Stimulated activated CD4-positive, alpha-beta T cell treated with anti-CD3 and anti-CD28 coated beads, TNF-alpha, amount 100 ng/mL, for 1 hour (primary cell): ENCODE data around the gene LCTL.
"Not testable (repeated sequence)": the region's sequence is repeated elsewhere in the genome, so short reads cannot be mapped to it uniquely, and the experiment has no call there.

Experiments used
- DNase-seq, 3 donors: peaks; one replicate each; pipeline ENCODE4 v3.0.0-alpha.2; 2020; ENCODE audit warnings: low read depth in 3 of 3, low spot score in 1 of 3

Gene LCTL

DNA sequence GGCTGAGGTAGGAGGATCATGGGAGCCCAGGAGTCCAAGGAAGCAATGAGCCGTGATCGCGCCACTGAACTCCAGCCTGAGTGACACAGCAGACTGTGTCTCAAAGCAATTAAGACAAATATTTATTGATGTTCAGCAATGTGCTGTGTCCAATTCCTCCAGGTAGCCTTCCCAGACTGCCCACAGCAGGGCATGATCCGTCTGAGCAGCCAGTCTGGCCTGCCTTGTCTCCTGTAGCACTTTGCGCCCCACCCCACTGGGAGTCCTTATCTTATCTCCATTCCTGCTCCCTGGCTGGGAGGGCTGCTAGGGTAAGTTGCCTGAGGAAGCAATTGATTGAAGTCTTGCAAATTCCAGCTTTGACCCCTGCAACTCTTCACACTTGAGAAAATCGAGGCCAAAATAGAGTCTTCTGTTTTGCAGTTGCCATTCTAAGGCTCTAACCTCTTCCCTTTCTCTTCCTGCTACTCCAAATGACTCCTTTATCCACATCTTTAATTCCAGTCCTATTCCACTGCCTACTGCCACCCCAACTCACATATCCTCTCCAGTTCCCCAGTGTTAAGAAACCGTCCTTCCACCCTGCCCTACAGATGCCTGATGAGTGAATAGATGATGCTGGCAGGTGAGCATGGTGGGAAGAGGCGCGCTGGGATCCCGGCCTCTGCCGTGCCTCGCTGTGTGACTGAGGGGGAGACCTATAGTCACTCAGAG, 26.9 kb upstream of the LCTL start:
- DNase-seq = no peak

- no peak for DNase-seq
These were observed 25.6 kb upstream of the LCTL start for GRCh38 chr15:66591322-66591862.

- DNase-seq = no peak
These were observed 24.6 kb upstream of the LCTL start for GRCh38 chr15:66590435-66590834.

GRCh38 chr15:66589429-66589828, 23.6 kb upstream of the LCTL start:
- DNase-seq = not testable (repeated sequence)

DNA sequence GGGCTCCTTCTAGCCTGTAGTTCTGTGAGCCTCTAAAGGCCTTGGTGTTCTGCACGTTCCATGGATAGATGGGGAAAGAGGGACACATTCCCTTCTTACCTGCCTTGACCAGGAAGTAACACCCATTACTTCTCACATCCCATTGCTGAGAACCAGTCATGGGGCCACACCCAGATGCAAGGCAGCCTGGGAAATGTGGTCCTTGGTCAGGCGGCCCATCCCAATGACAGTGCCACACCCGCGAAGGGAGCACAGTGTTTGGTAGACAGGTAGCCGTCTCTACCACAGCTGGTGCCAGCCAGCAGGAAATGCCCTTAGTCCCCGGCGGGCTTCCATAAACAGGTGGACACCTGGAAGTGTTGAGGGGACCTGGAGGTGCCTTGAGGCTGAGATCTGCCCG, 23.2 kb upstream of the LCTL start:
- DNase-seq = no peak

GRCh38 chr15:66588537-66588936, 22.7 kb upstream of the LCTL start:
- no peak for DNase-seq

- no peak for DNase-seq
These were observed 22.0 kb upstream of the LCTL start for GRCh38 chr15:66587749-66588148.

DNA sequence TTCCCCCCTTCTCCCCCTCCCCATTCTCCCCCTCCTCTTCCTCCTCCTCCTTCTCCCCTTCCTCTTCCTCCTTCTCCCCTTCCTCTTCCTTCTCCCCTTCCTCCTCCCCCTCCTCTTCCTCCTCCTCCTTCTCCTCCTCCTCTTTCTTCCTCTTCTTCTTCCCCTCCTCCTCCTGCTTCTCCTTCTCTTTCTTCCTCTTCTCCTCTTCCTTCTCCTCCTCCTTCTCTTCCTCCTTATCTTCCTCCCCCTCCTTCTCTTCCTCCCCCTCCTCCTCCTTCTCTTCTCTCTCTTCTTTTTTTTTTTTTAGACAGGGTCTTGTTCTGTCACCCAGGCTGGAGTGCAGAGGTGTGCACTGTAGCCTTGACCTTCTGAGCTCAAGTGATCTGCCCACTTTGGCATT, 21.2 kb upstream of the LCTL start:
- DNase-seq = no peak

DNA sequence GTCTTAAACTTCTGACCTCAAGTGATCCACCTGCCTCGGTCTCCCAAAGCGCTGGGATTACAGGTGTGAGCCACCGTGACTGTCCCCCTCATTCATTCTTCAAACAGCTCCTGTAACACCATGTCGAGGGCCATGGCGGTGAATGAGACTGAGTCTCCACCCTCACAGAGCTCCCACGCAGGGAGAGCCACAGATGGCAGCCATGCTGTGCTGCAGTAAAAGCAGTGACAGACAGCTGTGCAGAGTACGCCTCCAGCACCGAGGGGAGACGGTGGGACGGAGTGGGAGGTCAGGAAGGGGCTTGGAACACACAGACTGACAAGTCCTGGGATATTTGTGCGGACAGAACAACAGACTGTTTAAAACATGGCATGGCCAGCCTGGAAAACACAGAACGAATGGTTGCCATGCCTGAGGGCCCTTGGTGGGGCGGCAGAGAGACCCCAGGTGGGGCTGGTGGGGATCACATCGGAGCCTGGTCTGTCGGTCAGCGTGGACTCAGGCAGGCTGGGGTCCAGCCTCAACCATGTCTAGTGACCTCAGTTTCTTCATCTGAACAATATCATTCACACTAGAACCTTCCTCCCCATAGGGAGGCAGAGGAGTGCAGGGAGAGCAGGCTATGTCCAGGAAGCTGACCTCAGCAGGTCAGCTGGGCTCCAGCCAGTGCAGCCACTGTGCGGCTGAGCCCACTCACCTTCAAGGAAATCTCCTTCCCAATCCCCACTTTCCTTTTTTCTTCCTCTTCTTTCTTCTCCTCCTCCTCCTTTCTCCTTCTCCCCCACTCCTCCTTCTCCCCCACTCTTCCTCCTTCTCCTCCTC, 20.6 kb upstream of the LCTL start:
- no peak for DNase-seq

- no peak for DNase-seq
These were observed 16.3 kb upstream of the LCTL start for GRCh38 chr15:66581972-66582537.

DNA sequence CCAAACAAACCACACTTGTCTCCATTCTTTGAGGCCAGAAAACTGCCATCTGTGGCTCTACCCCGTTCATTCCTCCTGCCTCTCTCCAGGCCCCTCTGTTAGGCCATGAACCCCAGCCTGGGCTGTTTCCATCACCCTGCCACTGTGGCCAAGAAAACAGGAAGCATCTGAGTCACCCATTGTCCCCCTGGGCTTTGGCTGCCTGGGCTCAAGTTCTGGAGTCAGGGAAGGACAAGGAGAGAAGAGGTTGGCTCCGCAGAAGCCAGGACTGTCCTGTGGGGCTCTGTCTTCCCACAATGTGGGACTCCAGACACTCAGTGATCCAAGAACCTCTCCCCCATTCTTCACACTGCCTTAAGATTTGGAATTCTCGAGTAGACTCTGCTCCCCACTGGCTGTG, 14.8 kb upstream of the LCTL start:
- no peak for DNase-seq

- no peak for DNase-seq
These were observed 12.6 kb upstream of the LCTL start for GRCh38 chr15:66578286-66578875.

DNA sequence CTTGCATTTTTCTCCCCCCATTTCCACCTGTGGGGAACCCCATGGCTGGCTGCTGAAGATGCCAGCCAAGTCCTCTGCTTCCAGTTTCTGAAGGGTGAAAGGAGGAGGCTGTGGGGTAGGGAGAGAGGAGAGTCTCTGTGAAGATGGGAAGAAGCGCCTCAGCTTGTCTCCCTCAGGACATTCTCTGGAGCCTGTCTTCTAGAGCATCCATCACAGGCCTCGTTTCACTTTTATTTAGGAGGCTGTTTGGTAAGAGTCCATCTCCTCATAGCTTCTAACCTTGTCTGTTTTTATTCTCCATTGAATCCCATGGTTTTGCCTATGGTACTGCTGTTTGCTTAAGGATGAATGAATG, 8.8 kb upstream of the LCTL start:
- DNase-seq = no peak

DNA sequence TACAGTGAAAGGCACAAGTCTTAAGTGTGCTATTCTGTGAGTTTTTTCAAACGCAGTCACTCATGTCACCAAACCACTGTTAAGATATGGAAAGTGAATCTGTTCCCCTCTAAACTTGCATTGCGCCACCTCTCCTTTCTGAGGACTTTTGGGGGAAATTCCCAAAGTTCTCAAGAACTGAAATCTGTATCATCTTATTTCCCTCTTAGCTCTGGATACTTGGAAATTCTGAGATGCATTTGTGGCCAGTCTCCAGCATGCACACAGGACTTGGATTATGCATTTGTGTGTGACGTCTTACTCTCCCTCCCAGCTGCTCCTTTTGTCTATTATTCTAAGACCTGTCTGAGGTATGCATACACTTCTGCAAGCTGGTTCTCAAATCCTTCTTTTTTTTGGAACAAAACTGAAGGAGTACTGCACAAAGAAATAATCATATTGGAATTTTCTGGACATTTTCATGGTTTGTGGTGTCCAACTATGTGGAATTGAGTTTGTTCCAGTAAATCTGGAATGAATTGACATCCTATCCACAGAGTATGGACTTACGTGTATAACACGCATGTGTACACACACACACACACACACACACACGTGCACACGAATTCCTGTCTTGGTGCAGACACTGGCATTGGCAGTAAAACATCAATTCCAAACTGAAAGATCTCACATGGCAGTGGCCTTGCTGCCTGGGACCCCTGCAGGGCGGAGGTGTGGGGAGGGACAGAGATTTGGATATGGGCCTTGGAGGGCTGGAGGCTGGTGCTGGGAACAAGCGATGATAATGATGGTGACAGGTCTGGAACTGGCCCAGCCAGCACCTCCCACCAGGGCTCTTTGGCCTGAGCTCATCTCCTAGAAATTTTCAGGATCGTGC, 8.2 kb upstream of the LCTL start:
- DNase-seq = no peak

DNA sequence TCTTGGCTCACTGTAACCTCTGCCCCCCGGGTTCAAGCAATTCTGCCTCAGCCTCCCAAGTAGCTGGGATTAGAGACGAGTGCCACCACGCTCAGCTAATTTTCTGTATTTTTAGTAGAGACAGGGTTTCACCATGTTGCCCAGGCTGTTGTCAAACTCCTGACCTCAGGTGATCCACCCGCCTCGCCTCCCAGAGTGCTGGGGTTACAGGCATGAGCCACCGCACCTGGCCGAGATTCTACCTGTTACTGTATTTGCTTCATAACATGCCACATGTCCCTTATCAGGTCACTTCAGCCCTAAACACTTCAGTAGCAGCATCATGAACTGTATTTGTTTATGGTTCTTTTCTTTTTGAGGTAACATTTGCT, 7.5 kb upstream of the LCTL start:
- DNase-seq = no peak

GRCh38 chr15:66572146-66572545, 6.3 kb upstream of the LCTL start:
- DNase-seq = no peak

DNA sequence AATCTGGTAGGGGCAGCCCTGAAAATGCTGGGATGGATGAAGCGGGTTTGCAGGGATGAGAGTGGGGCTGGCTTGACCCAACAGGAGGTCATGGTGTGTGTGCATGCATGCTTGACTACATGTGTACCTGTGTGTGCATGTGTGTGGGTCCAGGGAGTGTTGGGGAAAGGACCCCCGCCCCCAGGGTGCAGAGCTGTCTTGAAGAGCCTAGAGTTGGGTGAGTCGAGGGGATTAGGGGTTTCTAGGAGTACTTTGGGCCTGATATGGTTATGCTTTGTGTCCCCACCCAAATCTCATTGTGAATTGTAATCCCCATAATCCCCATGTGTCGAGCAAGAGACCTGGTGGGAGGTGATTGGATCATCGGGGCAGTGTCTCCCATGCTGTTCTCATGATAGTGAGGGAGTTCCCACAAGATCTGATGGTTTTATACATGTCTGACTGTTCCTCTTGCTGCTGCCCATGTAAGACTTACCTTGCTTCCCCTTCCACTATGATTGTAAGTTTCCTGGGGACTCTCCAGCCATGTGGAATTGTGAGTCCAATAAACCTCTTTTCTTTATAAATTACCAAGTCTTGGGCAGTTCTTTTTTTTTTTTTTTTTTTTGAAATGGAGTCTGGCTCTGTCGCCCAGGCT, 5.2 kb upstream of the LCTL start:
- no peak for DNase-seq

DNA sequence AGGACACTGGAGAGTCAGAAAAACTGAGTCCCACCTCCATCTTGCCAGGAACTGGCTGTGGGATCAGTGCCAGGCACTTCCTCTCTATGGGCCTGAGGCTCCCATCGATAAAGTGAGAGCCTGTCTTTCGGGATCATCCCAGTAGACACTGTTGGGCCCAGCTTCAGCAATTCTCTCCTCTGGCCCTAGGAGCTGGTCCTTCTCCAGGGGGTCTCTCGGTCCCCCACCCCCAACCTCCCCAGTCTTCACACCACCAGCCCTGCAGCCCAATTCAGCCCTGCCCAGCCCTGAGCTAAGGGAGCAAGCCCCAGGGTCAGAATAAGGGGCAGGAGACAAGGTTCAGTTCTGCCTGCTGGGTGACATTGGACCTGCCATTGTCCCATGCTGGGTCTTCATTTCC, 4.5 kb upstream of the LCTL start:
- no peak for DNase-seq

DNA sequence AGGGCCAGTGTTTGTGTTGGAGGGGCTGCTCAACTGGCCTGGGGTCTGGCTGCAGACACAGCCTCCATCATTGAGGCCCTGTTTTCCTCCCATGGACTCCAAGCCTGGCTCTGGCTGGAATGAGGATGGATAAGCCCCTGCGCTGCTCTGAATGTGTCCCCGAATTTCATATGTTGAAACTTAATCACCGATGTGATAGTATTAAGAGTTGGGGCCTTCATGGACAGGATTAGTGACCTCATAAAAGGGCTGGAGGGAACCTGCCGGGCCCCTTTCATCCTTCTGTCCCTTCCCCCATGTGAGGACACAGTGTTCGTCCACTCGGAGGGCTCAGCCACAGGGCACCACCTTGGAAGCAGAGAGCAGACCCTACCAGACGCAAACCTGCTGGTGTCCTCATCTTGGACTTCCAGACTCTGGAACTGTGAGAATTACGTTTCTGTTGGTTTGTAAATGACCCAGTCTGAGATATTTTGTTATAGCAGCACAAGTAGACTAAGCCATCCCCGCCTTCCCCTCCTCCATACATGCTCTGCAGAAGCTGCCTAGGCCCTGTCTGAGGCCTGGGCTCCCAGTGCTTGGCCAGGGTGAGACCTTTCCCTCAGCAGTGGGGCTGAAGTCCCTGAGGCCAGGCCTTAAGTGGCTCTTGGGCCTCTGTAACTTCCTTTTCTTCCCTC, 3.8 kb upstream of the LCTL start:
- DNase-seq = no peak

DNA sequence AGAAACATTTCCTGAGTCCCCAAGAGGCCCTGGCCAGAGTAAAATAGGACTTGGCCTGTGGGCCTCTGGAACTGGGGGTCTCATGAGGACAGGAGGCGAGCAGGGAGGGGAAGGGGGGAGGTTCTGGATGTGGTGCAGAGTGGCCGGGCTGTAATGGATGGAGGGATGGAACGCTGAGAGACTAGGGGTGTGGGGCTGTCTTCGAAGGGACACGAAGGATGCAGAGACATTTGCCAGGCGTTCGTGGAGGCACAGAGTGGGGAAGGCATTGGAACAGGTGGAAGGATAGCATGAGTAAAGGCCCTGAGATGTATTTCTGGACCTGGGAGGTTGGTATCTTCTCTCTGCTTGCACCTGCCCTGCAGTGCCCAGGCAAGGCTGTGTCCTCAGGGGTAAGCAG, 2.1 kb upstream of the LCTL start:
- DNase-seq = no peak
